HG02610 (cell line): ENCODE data around the gene RDH16.
"Not testable (repeated sequence)": the region's sequence is repeated elsewhere in the genome, so short reads cannot be mapped to it uniquely, and the experiment has no call there.

ENCODE experiments used
- ATAC-seq: cut with Tn5 transposase; IDR thresholded peaks from one replicate; pipeline ENCODE4 v1.9.1; 2021; ENCODE audit warnings: mild to moderate bottlenecking, moderate library complexity; ENCODE audit not compliant: unreplicated experiment

Gene RDH16

DNA sequence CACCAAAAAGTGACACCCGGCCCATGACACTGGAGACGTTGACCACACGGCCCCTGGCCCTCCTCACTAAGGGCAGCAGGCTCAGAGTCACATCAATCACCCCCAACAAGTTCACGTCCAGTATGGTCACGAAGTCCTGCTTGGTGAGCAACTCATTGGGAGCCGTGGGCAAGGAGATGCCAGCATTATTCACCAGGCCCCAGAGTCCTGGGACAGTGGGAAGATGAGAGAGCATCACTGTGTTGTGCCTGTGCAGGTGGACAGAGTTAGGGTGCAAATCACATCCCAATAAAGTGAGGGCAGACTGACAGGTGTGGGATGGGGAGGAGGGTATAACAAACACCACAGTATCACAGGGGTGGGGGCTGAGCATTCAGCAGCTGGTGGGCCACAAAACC lies 2.5 kb downstream of the RDH16 start:
- ATAC-seq, result no peak

DNA sequence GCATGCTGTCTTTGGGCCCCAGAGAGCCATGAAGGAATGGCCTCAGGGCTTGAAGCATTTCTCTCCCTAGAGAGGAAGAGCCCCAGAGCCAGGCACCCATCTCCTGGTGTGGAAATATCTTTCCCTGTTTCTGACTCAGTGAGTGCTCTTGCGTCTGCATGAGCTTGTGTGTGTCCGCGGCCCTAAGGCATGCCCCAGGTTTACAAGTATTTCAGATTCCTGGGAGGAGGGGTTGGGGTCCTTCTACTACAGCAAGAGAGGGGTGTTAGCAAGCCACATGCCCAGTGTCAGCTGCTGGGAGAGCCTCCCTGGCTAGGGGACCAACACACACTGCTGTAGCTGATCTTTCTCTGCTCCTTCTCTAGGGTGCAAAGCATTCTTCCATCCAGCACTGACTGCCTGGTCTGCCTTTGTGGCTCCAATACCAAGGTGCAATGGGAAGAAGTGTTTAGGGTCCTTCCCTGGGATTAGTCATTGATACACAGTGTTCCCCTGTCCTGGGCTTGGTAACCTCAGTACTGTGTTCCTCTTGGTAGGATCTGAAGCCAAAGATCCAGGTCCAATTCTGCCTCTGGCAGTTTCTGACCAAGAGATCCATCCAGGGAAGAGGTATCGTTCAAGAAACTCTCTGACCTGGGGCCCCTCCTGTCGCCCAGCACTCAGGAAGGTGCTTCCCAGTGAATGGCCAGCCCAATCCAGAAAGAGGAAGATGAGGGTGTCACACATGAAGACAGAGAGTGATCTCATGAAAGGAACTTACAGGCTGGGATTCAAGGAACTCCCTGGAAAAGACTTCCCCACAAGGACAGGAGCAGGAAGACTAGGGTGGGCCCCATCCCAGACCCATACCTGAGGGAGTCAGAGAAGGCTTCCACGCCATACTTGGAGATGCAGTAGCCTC lies 3.1 kb downstream of the RDH16 start:
- no peak for ATAC-seq

DNA sequence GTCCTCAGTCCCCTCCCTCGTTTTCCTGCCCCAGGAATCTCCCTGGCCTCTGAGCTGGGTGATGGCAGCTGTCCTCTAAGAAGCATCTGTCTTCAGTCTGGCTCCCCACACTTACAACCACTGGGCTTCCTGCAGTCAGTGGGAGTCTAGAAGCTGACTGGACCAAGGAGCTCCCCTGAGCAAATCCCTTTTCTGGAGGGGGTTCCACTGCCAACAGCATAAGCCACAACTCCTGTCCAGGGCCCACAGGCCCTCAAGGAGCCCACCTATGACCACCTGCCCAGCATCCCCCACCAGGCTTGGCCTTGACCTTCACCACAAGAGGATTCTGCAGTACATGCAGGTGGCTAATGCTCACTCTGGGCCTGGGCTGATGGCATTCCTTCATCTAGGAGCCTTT lies 4.1 kb downstream of the RDH16 start:
- no peak for ATAC-seq

DNA sequence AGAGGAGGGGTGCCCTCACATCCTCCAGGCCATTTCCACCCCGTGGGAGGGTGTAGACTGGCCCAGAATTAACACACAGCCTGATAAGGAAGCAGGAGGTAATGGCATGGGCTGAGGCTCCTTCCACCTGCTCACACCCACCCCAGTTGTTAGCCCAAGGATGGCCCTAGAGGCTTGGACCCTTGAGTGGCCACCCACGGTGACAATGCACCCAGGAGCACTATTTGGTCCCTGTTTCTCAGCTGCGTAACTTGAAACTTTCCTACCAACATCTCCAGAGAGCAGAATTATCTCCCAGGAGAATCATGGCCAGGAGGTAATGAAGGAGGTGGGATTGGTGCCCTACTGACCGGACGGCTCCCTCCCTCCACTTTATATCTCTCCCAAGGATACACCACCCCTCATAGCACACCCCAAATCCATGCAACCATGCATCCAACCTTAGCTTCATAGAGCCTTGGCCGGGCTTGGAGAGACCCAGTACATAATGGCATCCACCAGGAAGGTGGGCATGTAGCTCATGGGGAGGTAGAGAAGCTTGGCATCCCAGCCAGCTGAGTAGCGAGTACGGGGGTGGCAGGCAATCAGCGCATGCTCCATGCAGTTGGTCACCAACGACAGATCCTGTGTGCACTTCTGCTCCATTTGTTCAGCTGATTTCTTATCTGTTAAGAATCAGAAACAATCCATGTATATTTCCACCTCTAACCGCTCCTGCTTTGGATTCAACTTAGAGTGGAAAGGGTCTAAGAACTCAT lies 5.6 kb downstream of the RDH16 start:
- ATAC-seq, result no peak

DNA sequence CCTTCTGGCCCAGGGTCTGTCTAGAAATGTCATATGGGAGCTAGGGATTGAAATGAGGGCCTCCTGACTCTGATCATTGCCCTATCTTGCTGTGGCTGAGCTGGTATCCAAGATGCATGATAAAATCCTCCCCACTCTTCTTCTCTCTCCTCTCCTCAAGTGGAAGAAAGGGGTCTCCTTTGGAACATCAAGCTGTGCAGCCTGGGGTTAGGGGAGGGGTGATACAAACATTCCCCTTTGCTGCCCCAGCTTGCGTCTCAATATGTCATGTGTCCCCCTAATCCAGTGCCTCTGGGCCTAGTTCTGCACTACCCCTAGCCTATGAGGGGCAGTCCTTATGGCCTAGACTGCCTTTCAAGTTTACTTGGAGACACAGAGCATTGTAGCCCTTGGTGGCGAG lies 8.5 kb downstream of the RDH16 start:
- ATAC-seq, result no peak

GRCh38 chr12:56948457-56948777 lies 9.0 kb downstream of the RDH16 start:
- no peak for ATAC-seq

DNA sequence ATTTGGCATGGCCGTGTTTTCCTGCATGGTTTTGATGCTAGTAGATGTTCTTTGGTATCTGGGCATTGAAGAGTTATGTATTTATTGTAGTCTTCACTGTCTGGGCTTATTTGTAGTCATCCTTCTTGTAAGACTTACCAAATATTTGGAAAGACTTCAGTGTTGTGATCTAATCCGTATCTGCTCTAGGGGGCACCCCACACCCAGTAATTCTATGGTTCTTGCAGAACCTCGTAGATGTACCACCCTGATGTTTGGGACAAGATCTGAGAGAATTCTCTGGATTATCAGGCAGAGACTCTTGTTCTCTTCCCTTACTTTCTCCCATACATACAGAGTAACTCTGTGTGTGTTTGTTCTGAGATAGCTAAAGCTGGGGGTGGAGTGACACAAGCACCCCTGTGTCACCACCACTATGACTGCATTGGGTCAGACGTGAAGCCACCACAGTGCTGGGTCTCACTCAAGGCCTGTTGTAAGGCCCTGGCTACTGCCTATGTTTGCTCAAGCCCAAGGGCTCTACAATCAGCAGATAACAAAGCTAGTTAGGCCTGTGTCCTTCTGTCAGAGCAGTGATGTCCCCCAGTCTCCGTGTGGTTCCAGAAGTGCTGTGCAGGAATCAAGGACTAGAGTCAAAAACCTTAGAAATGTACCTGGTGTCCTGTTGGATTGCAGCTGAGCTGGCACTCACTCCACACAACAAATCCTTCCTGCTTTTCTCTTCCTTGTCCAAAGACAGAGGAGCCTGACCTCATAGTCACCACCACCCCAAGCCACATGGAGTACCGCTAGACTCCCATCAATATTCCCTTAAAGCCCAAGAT lies 9.6 kb downstream of the RDH16 start:
- ATAC-seq, result no peak

DNA sequence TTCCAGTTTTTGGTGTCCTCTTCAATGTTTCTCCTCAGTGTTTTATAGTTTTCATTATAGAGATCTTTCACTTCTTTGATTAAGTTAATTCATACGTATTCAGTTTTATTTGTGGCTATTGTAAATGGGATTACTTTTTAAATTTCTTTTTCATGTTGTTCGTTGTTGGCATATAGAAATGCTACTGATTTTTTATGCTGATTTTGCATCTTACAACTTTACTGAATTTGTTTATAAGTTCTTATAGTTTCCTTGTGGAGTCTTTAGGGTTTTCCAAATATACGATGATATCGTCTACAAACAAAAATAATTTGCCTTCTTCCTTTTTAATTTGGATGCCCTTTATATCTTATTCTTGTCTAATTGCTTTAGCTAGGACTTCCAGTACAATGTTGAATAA lies 13.5 kb downstream of the RDH16 start:
- no peak for ATAC-seq

DNA sequence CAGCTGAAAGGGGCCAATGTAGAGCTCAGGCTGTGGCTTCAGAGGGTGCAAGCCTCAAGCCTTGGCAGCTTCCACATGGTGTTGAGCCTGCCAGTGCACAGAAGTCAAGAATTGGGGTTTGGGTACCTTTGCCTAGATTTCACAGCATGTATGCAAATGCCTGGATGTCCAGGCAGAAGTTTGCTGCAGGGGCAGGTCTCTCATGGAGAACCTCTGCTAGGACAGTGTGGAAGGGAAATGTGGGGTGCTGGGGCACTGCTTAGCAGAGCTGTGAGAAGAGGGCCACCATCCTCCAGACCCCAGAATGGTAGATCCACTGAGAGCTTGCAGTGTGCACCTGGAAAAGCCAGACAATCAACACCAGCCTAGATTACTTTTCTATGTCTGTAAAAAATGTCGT lies 14.0 kb downstream of the RDH16 start:
- ATAC-seq, result not testable (repeated sequence)

GRCh38 chr12:56941299-56942017 lies 15.9 kb downstream of the RDH16 start:
- ATAC-seq, result peak; percentile 78

DNA sequence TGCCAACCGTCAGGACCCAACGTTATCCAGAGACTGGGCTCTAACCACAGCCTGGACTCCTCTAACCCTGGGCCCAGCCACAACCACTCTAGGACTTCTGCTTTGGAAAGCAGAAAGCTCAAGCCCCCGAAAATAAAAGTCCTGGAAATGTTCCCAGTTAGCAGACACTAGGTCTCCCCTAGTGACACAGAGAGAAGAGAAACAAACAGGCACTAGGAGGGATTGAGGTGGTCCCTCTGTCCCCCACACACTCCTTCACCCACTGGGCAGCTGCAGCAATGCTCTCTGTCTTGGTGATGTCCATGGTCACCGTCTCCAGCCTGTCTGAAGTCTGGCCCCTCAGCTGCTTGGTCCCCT lies 16.5 kb downstream of the RDH16 start:
- ATAC-seq, result not testable (repeated sequence)

DNA sequence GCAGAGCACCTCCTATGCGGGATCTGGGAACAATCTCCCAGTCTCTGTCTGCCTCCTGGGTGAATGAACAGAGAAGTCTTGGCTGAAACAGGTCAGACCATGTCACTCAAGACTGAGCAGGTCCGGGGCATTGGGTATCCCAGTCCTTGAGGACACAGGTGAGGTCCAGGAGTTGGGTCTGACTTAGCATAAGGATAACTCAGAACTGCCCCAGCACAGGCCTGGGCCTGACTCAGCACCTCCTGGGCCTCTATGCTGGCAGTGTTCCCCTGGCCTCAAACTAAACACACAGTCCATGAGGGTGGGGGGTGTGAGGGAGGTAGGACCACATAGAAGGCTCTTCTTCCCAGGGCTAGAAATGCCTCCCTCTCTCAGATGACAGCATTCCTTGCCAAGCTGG lies 21.7 kb downstream of the RDH16 start:
- no peak for ATAC-seq

DNA sequence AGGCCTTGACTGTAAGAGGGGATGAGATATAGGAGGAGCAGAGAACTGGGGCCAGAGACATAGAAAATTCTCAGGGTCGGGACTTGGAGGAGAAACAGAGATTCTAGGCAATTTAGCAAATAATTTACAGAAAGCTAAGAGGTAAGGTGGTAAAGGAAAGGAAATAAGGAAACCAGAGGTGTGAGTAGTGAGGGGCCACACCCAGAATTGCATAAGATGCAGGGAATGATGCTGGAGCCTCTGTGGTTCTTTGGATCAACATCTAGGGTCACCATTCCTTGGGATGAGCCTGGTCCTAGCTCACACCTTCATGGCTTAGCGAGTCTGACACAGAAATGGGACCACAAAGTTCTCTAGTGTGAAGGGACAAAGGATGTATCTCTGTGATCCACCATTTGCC lies 22.3 kb downstream of the RDH16 start:
- ATAC-seq, result no peak

DNA sequence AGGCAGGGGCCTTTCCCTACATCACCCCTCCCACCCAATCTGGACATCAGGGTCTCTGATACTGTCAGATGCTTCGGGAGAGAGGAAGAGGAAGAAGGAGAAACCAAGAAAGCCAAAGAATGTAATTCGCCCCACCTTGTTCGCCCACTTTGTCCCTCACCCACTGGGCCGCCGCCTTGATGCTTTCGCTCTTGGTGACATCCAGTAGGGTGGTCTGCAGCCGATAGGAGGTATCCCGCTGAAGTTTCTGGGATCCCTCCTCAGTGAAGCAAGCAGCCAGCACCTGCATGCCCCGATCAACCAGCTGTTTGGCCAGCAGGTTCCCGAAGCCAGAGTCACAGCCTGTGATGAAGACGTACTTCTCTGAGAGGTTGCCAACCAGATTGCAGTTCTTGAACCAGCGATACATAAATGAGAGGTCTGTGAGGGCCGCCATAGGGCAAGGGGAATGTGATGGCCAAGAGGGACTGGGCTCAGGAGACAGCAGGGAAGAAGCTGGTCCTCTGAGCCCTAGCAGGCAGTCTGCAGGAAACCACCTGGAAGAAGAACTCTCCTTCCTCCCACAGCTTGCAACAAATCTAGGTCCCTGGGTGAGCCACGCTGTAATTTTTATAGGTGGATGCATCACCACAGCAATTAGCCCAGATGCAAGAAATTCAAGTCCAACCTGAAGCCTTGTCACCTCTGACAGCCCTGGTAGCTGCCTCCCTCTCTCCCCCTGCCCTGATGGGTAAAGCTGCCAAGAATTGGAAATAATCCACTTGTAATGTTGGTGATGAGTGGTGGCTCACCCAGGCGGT lies 23.4 kb downstream of the RDH16 start, which contains the start of gene SDR9C7:
Gene SDR9C7 (minus strand): TSS at position 583 of the 800 bp plus-strand sequence. CDS start 147 bp downstream, at position 436.
- no peak for ATAC-seq

DNA sequence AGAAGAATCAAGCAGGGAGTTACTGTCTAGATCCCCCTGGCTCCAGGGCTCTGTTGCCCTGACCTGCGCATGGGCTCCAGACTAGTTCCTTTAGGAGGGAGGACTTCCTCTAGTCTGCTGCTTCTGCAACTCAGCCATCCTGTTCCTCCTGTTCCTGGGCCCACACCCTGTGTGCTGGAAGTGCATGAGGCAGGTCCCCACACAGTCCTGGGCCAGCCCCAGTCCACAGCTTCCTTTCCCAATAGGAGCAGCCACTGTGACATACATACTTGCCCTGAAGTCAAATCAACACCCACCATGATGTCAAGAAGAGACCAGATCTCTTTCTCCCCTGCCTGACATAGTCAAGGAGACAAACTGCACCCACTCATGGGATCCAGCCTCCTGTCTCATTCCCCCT lies 24.5 kb downstream of the RDH16 start:
- no peak for ATAC-seq

DNA sequence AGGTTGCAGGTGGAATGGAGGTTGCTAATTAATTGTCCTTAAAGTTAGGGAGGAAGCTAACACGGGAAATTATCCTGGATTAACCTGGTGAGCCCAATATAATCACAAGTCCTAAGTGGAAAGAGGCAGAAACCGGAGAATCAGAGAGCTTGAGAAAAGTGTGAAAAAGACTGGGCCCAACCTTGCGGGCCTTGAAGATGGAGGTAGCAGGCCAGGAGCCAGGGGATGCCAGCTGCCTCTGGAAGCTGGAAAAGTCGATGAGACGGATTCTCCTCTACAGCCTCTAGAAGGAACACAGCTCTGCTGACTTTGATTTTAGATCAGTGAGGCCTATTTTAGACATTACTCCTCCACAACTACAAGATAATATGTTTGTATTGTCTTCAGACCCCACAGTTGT lies 25.3 kb downstream of the RDH16 start:
- ATAC-seq, result no peak

- ATAC-seq, result no peak
Measured at GRCh38 chr12:56931474-56931978, 25.9 kb downstream of the RDH16 start.

GRCh38 chr12:56930241-56930640 lies 27.2 kb downstream of the RDH16 start:
- ATAC-seq, result no peak

GRCh38 chr12:56929780-56930179 lies 27.6 kb downstream of the RDH16 start:
- ATAC-seq, result no peak

- no peak for ATAC-seq
Measured at GRCh38 chr12:56928262-56928661, 29.1 kb downstream of the RDH16 start.
